A673 (cell line): ENCODE results near the gene MPC1L.

Experiments
- EZH2 ChIP-seq: fragments of 200-600 bp; sonication (generic); IDR thresholded peaks from 2 replicates; pipeline ENCODE4 v1.6.1; 2017; ENCODE audit warnings: borderline replicate concordance, low read depth, mild to moderate bottlenecking, mixed read lengths, antibody characterized with exemption, low read length; ENCODE audit not compliant: poor library complexity, severe bottlenecking
- TF ChIP-seq, protein P1 (sequence below): fragments of 300-800, 200-600 bp; sonication (generic); conservative IDR thresholded peaks from 2 replicates; pipeline ENCODE4 v1.5.1; 2017; ENCODE audit warnings: low read depth, mild to moderate bottlenecking, antibody characterized with exemption, low read length, moderate library complexity, mixed read lengths

DNA sequence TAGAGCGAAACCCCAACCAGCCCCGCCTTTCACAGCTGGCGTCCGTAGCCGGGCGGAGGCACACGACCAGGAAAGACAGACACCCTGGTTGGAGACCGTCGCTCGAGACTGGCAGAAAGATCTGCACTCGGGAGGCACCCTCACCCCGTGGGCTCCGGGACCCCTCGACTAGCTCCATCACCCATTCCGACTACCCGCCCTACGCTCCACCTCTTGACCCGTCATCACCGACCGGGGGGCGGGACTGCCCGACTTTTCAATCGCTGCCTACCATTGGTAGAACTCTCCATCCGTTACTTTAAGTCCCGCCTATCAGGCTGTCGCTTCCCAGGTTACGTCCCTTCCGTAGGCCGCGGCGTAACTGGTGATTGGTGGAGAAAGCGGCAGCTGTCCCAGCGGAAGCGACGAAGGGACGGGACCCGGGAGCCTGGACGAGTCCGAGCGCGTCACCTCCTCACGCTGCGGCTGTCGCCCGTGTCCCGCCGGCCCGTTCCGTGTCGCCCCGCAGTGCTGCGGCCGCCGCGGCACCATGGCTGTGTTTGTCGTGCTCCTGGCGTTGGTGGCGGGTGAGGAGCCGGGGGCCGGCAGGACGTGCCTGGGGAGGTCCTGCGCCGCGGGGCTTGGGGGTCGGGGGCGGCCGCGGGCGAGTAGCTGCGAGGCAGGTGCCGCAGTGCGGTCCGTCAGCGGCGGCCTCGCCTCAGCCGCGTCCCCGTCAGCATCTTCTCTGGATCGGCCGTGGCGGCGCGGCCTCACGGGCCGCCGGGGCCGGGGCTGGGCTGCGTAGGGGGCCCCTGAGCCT lies 42.5 kb upstream of the MPC1L start, which contains the start of gene ATP6AP2:
- TF ChIP-seq, protein P1, sequence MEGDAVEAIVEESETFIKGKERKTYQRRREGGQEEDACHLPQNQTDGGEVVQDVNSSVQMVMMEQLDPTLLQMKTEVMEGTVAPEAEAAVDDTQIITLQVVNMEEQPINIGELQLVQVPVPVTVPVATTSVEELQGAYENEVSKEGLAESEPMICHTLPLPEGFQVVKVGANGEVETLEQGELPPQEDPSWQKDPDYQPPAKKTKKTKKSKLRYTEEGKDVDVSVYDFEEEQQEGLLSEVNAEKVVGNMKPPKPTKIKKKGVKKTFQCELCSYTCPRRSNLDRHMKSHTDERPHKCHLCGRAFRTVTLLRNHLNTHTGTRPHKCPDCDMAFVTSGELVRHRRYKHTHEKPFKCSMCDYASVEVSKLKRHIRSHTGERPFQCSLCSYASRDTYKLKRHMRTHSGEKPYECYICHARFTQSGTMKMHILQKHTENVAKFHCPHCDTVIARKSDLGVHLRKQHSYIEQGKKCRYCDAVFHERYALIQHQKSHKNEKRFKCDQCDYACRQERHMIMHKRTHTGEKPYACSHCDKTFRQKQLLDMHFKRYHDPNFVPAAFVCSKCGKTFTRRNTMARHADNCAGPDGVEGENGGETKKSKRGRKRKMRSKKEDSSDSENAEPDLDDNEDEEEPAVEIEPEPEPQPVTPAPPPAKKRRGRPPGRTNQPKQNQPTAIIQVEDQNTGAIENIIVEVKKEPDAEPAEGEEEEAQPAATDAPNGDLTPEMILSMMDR = no peak
- no peak for TF ChIP-seq EZH2
